LNCAP (cell line): ENCODE data around the gene PADI1.

Experiments
- CTCF ChIP-seq: fragments of 450-650 bp; IDR thresholded peaks from 2 replicates; pipeline ENCODE4 v1.5.1; 2017; ENCODE audit warnings: mild to moderate bottlenecking

The PADI1 gene

GRCh38 chr1:17204546-17205440 lies at the start of gene PADI1:
TSS of gene PADI1 (plus strand) at chr1:17205128. CDS start at chr1:17205218, 90 bp downstream.
- TF ChIP-seq CTCF: no peak

- no peak for TF ChIP-seq CTCF
Measured at GRCh38 chr1:17155257-17155920, 49.5 kb upstream of the PADI1 start.

GRCh38 chr1:17156108-17156507 lies 48.8 kb upstream of the PADI1 start:
- no peak for TF ChIP-seq CTCF

GRCh38 chr1:17158961-17159360 lies 46.0 kb upstream of the PADI1 start:
- TF ChIP-seq CTCF: no peak

GRCh38 chr1:17161137-17161740 lies 43.7 kb upstream of the PADI1 start:
- no peak for TF ChIP-seq CTCF

GRCh38 chr1:17161926-17162800 lies 42.8 kb upstream of the PADI1 start:
- TF ChIP-seq CTCF: no peak

- no peak for TF ChIP-seq CTCF
Measured at GRCh38 chr1:17162941-17163340, 42.0 kb upstream of the PADI1 start.
